ENCODE measurements around the gene IZUMO2.

Gene IZUMO2

DNA sequence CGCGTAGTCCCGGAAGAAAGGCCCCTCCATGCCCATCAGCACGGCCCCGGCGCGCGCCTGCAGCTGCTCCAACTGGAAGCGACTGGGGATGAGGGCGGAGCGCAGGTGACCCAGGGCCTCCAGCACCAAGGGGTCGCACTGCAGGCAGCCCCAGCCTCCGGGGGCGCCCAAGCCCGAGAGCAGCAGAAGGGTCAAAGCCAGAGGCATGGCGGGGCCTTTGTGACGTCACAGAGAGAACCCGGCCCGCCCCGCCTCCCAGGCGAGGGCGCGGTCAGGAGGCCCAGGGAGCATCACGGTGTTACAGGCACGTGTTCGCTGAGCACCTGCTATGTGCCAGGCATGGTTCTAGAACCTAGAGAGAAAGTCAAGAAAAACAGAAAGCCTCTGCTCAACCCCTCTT is at the start of gene IZUMO2:
TSS of gene IZUMO2 (minus strand) at position 294 of the 400 bp plus-strand sequence. CDS start at position 207, 87 bp downstream.
- H3K4me3 ChIP-seq (ENCODE audit: low read depth, low read length), result no peak within 1 kb of the TSS
- no peak for DNase-seq (ENCODE audit: low read depth)

GRCh38 chr19:50210425-50210824 is 47.3 kb upstream of the IZUMO2 start:
- no peak for DNase-seq (ENCODE audit: low read depth)
- no peak overlapping the region for H3K4me3 ChIP-seq (ENCODE audit: low read depth, low read length)

DNA sequence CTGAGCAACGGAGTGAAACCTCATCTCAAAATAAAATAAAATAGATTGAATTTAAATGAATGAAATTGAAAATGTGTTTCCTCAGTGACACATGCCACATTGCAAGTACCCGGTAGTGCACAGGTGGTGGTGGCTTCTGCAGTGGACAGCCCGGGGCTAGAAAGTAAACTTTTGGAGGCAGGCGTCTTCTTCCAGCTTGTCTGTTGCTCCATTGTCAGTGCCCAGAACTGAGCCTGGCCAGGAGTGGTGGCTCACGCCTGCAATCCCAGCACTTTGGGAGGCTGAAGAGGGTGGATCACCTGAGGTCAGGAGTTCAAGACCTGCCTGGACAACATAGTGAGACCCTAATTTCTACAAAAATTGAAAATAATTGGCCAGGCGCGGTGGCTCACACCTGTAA is 46.0 kb upstream of the IZUMO2 start:
- DNase-seq (ENCODE audit: low read depth), result no peak
- no peak overlapping the region for H3K4me3 ChIP-seq (ENCODE audit: low read depth, low read length)

GRCh38 chr19:50207730-50208129 is 44.6 kb upstream of the IZUMO2 start:
- no peak for DNase-seq (ENCODE audit: low read depth)
- no peak overlapping the region for H3K4me3 ChIP-seq (ENCODE audit: low read depth, low read length)

DNA sequence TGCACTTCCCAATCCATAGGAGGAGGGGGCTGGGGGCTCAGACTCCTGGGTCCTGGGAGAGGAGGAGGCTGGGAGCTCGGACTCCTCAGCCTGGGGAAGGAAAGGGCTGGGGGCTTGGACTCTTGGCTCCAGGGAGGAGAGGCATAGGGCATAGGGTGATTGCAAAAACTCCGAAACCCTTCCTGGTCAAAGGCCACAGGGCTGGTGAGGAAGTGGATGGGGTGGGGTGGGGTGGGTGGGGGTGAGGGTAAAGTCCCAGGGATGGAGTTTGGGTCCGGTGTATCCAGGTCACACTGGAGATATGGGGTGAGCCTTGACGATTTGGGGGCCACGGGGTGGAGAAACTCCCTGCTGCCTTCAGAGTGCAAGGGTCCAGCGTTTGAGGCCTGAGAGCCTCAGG is 43.1 kb upstream of the IZUMO2 start:
- no peak for DNase-seq (ENCODE audit: low read depth)
- H3K4me3 ChIP-seq (ENCODE audit: low read depth, low read length), result no peak overlapping the region

DNA sequence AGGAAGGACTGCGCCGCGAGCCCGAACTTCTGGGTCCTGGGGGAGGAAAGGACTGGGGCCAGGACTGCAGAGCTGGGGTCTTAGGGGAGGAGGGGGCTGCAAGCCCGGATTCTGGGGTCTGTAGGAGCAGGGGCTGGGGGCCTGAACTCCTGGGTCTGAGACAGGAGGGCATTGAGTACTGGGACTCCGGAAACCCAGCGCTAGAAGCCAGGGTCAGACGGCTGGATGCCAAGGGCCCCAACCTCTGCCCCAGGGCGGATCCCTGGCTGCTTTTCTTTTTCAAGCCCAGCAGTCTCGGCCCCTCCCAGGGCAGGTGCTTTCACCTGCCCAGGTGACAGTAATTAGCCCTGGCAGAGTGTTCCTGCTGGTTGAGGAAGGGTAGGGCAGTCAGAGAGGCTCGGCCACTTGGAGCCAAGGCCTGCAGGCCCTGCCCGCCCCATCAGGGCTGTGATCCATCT is 42.6 kb upstream of the IZUMO2 start:
- no peak for DNase-seq (ENCODE audit: low read depth)
- no peak overlapping the region for H3K4me3 ChIP-seq (ENCODE audit: low read depth, low read length)

DNA sequence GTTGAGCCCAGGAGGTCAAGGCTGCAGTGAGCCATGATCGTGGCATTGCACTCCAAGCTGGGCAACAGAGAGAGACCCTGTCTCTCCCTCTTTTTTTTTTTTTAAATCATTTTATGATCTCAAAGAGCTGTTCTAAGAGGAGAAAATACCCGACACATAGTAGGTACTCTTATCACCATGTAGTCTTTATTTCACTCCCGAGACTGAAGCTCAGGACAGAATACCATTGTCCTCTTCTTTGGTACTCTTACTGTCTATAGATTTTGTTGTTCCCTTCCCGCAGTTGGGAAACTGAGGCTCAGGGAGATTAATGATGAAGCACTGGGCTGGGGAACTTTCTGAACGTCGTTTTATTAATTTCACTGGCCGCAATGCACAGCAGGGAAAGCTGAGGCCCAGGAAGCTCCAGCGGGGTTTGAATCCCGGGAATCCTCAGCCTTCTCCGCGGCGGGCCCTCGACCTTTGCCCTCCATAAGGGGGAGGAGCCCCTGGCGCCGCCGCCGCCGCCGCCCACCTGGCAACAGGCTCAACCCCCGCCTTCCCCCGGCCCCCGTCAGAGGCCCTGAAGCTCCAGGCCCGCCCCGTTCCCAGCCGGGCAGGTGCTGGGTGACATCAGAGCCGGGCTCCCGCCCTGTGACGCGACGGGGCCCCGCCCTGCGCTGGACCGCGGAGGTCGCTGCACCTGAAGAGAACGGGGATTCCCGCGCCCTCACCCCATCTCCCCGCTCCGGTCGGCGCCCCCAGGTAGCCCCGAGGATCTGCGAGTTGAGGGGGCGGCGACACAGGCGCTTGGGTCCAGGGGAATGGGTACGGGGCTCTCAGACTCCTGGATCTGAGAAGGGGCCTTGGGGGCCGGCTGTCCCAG is 42.0 kb upstream of the IZUMO2 start:
- no peak overlapping the region for H3K4me3 ChIP-seq (ENCODE audit: low read depth, low read length)
- DNase-seq (ENCODE audit: low read depth), result no peak

- DNase-seq (ENCODE audit: low read depth), result no peak
- no peak overlapping the region for H3K4me3 ChIP-seq (ENCODE audit: low read depth, low read length)
These were observed 41.0 kb upstream of the IZUMO2 start for GRCh38 chr19:50204081-50204428.

DNA sequence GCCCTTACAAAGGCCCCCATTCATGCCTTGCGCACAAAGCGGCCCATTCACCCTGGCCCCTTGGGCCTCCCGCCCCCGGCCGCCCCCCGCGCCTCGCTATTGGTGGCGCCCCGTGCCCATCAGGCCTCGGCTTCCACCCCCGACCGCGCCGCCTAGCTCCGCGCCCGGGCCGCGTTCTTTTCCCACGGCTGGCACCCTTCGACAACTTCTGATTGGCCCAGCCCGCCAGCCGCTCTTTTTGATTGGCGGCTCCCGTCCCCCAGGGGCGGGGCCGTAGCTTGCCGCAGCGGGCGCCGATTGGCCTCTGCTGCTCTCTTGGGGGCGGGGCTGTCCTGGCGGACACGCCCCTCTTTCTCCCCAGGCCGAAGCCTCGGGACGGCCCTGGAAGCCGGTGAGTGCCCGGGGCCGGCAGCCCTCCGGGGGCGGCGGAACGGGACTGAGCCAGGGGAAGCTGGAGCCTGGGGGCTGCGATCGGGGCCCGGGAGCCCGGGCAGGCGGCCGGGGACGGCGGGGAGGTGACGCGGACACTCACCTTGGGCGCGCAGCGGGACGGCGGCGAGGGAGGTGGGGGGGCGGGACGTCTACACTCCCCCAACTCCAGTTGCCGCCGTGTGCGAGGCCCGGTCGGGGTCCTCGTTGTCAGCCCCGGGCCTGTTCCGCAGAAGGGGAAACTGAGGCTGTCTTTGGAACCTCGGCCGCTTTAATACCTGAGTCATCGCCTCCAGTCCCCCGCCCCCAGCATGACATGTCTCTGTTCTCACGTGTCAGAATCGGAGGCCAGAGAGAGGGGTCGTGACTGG is 40.4 kb upstream of the IZUMO2 start, which contains the start of gene MYH14:
TSS of gene MYH14 (plus strand) at position 342 of the 800 bp plus-strand sequence. CDS start 6,744 bp downstream, outside the sequence.
- H3K4me3 ChIP-seq (ENCODE audit: low read depth, low read length), result no peak within 1 kb of the TSS
- no peak for DNase-seq (ENCODE audit: low read depth)

GRCh38 chr19:50202962-50203280 is 39.8 kb upstream of the IZUMO2 start:
- H3K4me3 ChIP-seq (ENCODE audit: low read depth, low read length), result no peak overlapping the region
- DNase-seq (ENCODE audit: low read depth), result no peak

DNA sequence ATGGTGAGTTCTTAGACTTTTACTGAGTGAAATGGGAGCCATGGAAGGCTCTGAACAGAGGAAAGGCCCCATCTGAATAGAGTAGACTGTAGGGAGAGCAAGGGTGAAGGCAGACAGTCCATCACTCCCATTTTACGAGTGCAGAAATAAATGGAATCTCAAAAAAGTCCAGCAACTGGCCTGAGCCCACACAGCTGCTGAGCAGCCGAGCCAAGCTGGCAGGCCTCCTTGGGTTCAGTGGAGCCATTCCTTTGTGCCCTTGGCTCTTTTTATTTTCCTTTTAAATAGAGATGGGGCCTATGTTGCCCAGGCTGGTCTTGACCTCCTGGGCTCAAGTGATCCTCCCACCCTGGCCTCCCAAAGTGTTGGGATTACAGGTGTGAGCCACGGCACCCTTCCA is 39.3 kb upstream of the IZUMO2 start:
- no peak overlapping the region for H3K4me3 ChIP-seq (ENCODE audit: low read depth, low read length)
- DNase-seq (ENCODE audit: low read depth), result no peak

GRCh38 chr19:50199259-50199555 is 36.1 kb upstream of the IZUMO2 start:
- no peak overlapping the region for H3K4me3 ChIP-seq (ENCODE audit: low read depth, low read length)
- no peak for DNase-seq (ENCODE audit: low read depth)

- no peak for DNase-seq (ENCODE audit: low read depth)
- no peak overlapping the region for H3K4me3 ChIP-seq (ENCODE audit: low read depth, low read length)
These were observed 35.6 kb upstream of the IZUMO2 start for GRCh38 chr19:50198431-50199258.

- DNase-seq (ENCODE audit: low read depth), result no peak
- H3K4me3 ChIP-seq (ENCODE audit: low read depth, low read length), result no peak overlapping the region
These were observed 34.3 kb upstream of the IZUMO2 start for GRCh38 chr19:50197348-50197747.

DNA sequence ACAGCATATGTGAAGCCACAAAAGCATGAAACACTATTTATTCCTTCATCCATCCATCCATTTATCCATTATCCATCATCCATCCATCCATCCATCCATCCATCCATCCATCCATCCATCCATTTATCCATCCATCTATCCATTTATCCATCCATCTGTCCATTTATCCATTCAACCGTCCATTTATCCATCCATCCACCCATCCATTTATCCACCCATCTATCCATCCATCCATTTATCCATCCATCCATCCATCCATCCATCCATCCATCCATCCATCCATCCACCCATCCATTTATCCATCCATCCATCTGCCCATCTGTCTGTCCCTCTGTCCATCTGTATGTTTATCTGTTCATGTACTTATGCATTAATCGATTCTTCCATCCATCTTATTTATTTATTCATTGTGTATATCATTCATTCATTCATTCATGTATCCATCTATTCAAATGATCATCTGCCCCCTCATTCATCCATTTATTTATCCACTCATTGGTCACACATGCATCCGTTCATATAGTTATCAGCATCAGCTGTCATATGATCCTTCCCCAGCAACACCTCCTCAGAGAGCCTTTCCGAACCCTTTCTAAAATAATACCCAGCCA is 33.3 kb upstream of the IZUMO2 start:
- DNase-seq (ENCODE audit: low read depth), result no peak
- no peak overlapping the region for H3K4me3 ChIP-seq (ENCODE audit: low read depth, low read length)

- no peak for DNase-seq (ENCODE audit: low read depth)
- no peak overlapping the region for H3K4me3 ChIP-seq (ENCODE audit: low read depth, low read length)
These were observed 32.1 kb upstream of the IZUMO2 start for GRCh38 chr19:50195224-50195623.

GRCh38 chr19:50192463-50193211 is 29.6 kb upstream of the IZUMO2 start:
- DNase-seq (ENCODE audit: low read depth), result no peak
- no peak overlapping the region for H3K4me3 ChIP-seq (ENCODE audit: low read depth, low read length)

DNA sequence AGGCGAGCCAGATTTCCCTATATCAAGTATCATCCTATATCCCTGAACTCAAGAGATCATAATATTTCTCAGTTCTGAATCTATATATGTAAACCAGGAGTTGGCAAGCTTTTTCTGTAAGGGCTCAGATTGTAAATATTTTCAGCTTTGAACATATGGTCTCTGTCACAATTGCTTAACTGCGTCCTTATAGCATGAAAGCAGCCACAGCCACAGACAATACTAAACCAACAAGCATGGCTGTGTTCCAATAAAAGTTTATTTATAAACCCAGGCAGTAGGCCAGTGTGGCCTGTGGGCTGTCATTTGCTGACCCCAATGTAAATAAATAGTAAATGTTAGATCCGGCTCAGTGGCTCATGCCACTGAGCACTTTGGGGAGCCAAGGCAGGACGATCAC is 28.1 kb upstream of the IZUMO2 start:
- no peak for DNase-seq (ENCODE audit: low read depth)
- H3K4me3 ChIP-seq (ENCODE audit: low read depth, low read length), result no peak overlapping the region

DNA sequence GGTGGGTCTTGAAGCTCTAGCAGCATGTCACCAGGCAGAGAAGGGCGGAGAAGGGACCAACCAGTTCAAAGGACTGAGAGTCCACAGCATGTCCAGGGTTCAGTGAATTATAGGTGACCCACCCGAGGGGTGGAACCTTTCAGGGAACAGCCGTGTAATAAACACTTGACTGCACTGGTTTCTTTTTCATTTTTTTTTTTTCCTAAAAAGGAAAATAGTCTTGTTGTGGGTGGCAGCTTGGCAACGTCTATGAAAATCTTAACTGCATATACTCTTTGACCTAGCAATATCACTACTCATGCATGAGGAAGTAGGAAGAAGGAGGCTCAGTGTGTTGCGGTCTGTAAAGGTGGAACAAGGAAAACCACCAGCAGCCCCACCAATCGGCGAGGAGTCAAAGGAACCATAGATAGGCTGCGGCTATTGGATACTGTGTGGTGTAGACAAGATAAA is 27.4 kb upstream of the IZUMO2 start:
- DNase-seq (ENCODE audit: low read depth), result no peak
- no peak overlapping the region for H3K4me3 ChIP-seq (ENCODE audit: low read depth, low read length)
